ENCODE data around the gene CORIN. TPM values are rescaled to one million over a fixed set of nuclear protein-coding genes. Genes with fewer than 3 reads are reported as not detected.

Gene CORIN
- total RNA-seq, 4 donors from 2014 or later: 0.11 to 0.96 (median 0.21) TPM

DNA sequence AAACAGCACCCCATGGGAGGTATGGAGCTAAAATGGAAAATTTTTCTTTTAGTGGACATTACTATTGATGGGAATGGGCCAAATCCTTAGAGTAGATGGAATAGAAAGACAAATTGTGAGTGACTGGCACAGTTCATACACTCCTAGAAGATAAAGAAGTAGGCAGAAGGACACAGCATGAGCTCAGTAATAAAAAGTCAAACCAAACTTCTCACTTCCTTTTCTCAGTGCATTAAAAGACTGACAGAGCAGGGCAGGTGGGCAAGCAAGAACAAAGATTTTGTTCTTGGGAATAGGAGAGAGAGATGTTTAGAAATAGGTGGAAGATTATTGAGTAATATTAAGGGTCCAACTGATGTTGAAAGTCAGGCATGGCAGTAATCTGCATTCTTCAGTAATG is 220.3 kb downstream of the CORIN start:
- H3K27me3 ChIP-seq: no peaks in the 10 kb centered on the region
- H3K9me3 ChIP-seq: no peaks in the 10 kb centered on the region
- DNase-seq: no peak
- TF ChIP-seq, protein P1, sequence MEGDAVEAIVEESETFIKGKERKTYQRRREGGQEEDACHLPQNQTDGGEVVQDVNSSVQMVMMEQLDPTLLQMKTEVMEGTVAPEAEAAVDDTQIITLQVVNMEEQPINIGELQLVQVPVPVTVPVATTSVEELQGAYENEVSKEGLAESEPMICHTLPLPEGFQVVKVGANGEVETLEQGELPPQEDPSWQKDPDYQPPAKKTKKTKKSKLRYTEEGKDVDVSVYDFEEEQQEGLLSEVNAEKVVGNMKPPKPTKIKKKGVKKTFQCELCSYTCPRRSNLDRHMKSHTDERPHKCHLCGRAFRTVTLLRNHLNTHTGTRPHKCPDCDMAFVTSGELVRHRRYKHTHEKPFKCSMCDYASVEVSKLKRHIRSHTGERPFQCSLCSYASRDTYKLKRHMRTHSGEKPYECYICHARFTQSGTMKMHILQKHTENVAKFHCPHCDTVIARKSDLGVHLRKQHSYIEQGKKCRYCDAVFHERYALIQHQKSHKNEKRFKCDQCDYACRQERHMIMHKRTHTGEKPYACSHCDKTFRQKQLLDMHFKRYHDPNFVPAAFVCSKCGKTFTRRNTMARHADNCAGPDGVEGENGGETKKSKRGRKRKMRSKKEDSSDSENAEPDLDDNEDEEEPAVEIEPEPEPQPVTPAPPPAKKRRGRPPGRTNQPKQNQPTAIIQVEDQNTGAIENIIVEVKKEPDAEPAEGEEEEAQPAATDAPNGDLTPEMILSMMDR (IDR thresholded peaks at IDR 0.05): no peak
- TF ChIP-seq POLR2A (IDR thresholded peaks at IDR 0.05): no peak
- intact Hi-C loops (cut with DNase I): no loop called here
- no peaks in the 10 kb centered on the region for H3K4me1 ChIP-seq
- no peaks in the 10 kb centered on the region for H3K36me3 ChIP-seq
- H3K4me3 ChIP-seq (replicated peaks in 1 of 3): no peak overlapping the region
- no peak overlapping the region for H3K27ac ChIP-seq

DNA sequence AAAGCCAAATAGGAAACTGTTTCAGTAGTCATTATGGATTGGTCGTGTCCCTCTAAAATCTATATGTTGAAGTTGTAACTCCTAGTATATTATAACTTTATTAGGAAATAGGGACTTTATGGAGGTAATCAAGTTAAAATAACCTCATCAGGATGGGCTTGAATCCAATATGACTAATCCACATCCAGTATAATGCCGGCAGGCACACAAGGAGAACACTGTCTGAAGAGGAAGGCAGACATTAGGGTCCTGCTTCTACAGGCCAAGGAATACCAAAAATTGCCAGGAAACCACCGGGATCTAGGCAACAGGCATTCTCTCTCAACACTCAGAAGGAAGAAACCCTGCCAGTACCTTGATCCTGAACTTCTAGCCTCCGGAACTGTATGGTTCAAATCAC is 222.5 kb downstream of the CORIN start:
- no peaks in the 10 kb centered on the region for H3K27me3 ChIP-seq
- WGBS, 2 donors: 87 to 94% methylated on average over 4 of the region's 4 CpGs
- intact Hi-C loops (cut with DNase I): no loop called here
- H3K9me3 ChIP-seq: no peaks in the 10 kb centered on the region
- no peaks in the 10 kb centered on the region for H3K36me3 ChIP-seq
- H3K4me3 ChIP-seq (replicated peaks in 1 of 3): no peak overlapping the region
- H3K4me1 ChIP-seq: no peaks in the 10 kb centered on the region
- no peak overlapping the region for H3K27ac ChIP-seq
- TF ChIP-seq, protein P1 (IDR thresholded peaks at IDR 0.05): no peak
- no peak for TF ChIP-seq POLR2A (IDR thresholded peaks at IDR 0.05)
- DNase-seq: no peak

DNA sequence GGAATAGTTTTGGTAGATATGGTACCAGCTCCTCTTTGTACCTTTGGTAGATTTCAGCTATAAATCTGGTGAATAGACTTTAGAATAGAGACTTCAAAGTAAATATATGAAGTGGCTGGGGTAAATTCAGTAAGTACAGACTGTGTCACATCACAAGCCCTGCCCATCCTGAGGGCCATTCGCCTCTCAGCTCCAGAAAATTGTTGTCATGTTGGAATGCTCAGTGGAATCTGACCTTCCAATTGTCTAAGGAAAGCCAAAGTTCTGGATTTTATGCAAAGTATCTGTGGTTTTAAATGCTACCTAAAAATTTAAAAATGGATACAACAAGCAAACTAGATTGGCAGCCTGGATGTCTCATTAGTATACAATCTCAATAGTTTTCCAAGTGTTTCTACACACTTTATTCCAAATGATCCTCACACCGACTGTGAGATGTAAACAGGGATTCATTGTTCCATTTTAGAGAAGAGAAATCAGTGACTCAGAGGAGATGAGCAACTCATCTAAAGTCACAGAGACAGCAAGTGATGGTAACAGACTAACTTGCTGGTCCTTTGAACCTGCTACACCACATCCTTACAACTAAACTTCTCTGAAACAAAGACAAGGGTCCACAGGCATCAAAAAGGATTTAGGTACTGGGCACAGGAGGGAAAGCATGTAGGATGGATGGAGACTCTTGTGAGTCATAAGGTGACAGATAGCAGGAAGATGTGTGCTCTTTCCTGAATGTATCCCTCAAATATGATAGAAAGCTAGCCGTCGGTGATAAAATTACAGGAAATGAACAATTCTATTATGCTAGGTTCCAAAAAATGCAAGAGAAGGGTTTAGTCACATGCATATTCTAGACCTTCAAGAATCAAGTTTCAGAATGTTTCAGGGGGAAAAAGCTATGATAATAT is 225.5 kb downstream of the CORIN start:
- intact Hi-C loops (cut with DNase I): no loop called here
- no peaks in the 10 kb centered on the region for H3K36me3 ChIP-seq
- H3K4me3 ChIP-seq (replicated peaks in 1 of 3): no peak overlapping the region
- H3K27ac ChIP-seq: no peak overlapping the region
- H3K4me1 ChIP-seq: no peaks in the 10 kb centered on the region
- WGBS, 2 donors: 83 to 91% methylated on average over 4 of the region's 4 CpGs
- DNase-seq: no peak
- no peaks in the 10 kb centered on the region for H3K27me3 ChIP-seq
- no peaks in the 10 kb centered on the region for H3K9me3 ChIP-seq
- TF ChIP-seq, protein P1 (IDR thresholded peaks at IDR 0.05): no peak
- TF ChIP-seq POLR2A (IDR thresholded peaks at IDR 0.05): no peak

DNA sequence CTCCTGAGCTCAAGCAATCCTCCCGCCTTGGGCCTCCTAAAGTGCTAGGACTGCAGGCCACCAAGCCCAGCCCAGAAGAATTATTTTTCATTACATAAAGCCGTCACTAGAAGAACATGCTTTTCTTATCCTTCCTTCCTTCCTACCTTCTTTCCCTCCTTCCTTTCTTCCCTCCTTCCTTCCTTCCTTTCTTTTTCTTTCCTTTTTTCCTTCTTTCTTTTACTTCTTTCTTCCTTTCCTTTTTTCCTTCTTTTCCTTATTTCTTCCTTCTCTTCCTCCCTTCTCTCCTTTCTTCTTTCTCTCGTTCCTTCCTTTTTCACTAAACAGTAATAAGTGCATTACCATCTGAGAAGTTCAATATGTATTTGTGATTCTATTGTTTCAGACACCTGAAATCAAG is 231.4 kb downstream of the CORIN start:
- TF ChIP-seq, protein P1 (IDR thresholded peaks at IDR 0.05): no peak
- TF ChIP-seq POLR2A (IDR thresholded peaks at IDR 0.05): no peak
- Histone ChIP-seq H3K4me1 (no peaks in the 10 kb centered on the region), H3K27ac (no peak overlapping the region), H3K9me3 (no peaks in the 10 kb centered on the region), H3K4me3 (replicated peaks in 1 of 3) (no peak overlapping the region), H3K36me3 (no peaks in the 10 kb centered on the region), H3K27me3 (no peaks in the 10 kb centered on the region)
- intact Hi-C loops (cut with DNase I): no loop called here
- no peak for DNase-seq
- WGBS, 2 donors: 91 to 96% methylated on average over 3 of the region's 3 CpGs

DNA sequence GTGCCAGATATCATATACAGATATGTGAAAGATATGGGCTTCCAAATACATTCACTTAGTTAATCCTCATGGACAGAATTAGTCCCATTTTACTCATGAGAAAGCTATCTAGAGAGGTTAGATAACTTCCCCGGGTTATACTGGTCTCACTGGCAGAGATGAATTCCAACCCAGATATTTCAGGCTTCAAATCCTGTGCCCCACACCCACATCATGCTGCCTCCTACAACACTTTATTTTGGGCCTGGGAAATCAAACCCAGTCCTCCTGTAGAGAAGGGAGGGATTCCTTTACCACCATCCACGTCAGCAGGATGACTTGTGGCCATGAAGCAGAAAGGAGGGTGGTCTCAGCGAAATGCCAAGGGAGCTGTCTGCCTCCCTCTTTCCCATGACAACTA is 239.0 kb downstream of the CORIN start:
- TF ChIP-seq, protein P1 (IDR thresholded peaks at IDR 0.05): no peak
- no peak for TF ChIP-seq POLR2A (IDR thresholded peaks at IDR 0.05)
- Histone ChIP-seq H3K4me3 (replicated peaks in 1 of 3) (no peak overlapping the region), H3K27ac (no peak overlapping the region), H3K9me3 (no peaks in the 10 kb centered on the region), H3K27me3 (no peaks in the 10 kb centered on the region), H3K36me3 (no peaks in the 10 kb centered on the region), H3K4me1 (no peaks in the 10 kb centered on the region)
- intact Hi-C loops (cut with DNase I): no loop called here
- 87 to 95% methylated on average over 3 of the region's 3 CpGs for WGBS, 2 donors
- DNase-seq: no peak
